ENCODE measurements around the gene HTR1D.
A peak's percentile ranks its signal among the peaks of the same experiment; 100 is the strongest.

HTR1D gene

DNA sequence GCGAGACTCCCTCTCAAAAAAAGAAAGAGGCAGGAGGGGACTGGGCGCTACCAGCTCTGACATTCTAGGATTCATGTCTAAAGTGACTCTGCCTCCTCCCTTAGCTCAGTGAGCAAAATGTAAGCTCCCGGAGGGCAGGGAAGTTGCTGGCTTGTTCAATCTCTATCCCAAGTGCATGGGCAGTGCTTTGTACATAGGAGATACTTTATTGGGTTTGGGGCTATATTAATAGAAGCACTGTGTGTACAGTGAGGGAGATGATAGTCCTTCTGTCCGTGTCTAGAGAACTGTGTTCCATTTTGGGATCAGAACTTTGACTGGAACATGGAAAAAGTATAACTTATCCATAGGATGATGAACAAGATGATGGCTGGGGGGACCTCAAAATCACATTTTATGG lies 31.9 kb downstream of the HTR1D start:
- no peak for DNase-seq

GRCh38 chr1:23184212-23184934 lies 32.9 kb downstream of the HTR1D start:
- DNase-seq, result peak in 22 of 56 donors; percentile 1 to 30 (median 6)

DNA sequence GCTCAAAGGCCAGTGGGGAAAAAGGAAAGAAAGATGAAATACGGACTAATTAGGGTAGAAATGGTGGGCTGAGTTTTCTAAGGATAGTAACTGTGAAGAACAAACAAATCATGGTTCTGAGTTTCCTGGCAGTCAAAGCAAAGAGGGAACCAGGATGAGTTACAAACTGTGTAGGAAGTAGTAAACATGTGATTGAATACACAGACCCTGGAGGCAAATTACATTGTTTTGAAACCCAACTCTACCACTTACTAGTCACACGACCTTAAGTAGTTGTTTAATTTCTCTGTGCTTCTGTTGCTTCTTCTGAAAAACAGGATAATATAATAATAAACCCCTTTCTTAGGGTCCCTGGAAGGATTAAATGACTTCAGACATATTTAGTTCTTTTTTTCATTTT lies 37.4 kb downstream of the HTR1D start:
- DNase-seq, result no peak

- DNase-seq, result no peak
Measured at GRCh38 chr1:23178950-23179349, 38.4 kb downstream of the HTR1D start.

GRCh38 chr1:23178414-23178813 lies 38.9 kb downstream of the HTR1D start:
- DNase-seq, result no peak

GRCh38 chr1:23177438-23178380 lies 39.6 kb downstream of the HTR1D start:
- peak in 49 of 56 donors; percentile 13 to 81 (median 54) for DNase-seq

DNA sequence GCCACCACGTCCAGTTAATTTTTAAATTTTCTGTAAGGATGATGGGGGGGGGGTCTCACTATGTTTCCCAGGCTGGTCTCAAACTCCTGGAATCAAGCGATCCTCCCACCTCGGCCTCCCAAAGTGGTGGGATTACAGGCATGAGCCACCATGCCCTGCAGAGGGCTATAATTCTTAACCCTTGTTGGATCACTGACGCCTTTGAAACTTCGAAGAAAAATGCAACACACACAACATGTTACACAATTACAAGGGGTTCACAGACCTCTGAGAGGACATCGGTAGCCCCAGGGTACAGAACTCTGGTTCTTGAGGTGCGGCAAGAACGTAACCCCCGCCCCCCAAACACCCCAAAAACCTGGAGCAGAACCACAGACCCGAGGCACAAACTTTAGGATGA lies 40.3 kb downstream of the HTR1D start:
- DNase-seq, result no peak

GRCh38 chr1:23174426-23175110 lies 42.7 kb downstream of the HTR1D start:
- no peak for DNase-seq

GRCh38 chr1:23171181-23171755 lies 46.0 kb downstream of the HTR1D start:
- DNase-seq, result no peak

DNA sequence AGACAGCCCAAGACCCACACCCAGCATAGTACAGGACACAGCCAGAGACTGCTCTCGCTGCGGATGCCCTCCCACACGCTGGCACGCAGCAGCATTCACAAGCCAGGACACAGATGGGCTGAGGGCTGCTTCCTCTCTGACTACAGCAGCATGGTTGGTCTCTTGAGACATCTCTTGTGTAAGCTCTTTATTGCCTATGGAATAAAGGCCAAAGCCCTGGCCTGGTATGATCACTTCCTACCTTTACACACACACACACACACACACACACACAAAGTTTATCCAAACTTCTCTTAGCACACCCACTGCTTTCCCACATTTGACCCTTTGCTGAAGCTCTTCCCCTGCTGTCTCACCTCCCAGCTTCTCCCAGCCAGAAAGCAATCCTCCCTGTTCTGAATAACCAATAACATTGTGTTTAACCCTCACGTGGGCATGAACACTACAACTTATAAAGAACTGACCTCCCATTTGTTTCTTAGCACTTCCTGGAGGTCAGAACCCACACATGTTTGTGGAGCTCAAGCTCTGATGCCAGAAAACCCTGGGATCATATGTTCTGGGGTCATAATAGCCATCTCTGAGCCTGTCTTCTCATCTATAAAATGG lies 47.5 kb downstream of the HTR1D start:
- DNase-seq, result peak in 37 of 56 donors; percentile 4 to 66 (median 27)

DNA sequence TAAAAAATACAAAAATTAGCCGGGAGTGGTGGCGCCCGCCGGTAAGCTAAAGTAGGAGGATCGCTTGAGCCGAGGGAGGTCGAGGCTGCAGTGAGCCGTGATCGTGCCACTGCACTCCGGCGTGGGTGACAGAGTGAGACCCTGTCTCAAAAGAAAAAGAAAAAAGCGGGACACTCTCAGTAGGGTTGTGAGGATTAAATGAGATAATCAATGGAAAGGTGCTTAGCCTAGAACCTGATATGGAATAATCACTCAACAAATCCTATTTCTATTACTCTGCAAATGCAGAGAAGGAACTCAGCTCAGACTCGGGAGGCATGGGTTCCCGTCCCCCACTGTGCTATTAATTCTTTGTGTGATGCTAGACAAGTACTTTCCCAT lies 48.1 kb downstream of the HTR1D start:
- DNase-seq, result peak in 1 of 56 donors; percentile 49

DNA sequence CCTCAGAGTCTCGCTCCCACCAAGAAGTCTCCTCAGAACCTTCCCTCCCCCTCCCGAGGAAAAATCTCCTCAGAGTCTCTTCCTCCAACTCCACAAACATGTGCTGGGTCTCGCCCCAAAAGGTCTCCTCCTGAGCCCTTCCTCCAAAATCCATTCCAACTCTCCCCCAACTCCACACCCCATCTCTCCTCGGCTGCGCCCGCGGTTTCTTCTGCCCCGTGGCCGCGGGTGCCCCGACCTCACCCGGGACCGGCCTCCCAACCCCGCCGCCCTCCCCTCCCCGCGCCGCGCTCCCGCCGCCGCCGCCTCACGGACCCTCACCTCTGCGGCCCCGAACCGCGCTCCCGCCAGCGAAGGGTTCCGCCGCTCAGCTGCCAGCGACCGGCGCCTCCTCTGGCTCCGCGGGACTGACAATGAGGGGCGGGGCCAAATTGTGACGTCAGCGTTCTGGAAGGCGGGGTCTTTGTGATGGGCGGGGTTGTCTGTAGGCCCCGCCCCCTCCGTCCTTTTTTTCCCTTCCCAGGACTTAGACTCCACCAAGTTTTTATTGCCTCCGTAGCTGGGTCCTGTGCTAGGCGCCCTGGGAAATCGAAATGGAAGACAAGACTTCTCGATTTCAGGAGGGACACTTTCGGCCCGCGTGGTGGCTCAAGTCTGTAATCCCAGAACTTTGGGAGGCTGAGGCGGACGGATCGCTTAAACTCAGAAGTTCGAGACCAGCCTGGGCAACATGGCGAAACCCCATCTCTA lies 48.7 kb downstream of the HTR1D start, which contains the start of gene LUZP1:
Gene LUZP1, minus strand, starts transcription at position 412 of the 750 bp plus-strand sequence.
- DNase-seq, result peak in 55 of 56 donors; percentile 34 to 96 (median 82)

DNA sequence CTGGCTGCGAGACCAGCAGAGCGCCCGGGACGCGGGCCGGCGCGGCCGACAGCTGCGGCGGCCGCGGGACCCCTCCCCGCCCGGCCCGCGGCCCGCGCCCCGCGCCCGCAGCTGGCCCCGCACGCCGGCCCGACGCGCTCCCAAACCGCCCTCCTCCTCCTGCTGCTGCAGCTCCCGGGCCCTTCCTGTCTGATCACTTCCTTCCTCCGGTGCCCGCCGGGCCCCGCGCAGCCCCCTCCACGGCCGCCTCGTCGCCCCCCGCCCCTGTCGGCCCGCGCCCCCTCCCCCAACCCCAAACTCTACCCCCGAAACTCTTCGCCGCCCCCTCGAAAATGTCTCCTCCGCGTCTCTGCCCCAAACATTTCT lies 49.2 kb downstream of the HTR1D start:
- DNase-seq, result peak in 12 of 56 donors; percentile 16 to 44 (median 26)

GRCh38 chr1:23167353-23168078 lies 49.8 kb downstream of the HTR1D start:
- DNase-seq, result peak in 25 of 56 donors; percentile 11 to 49 (median 29)

- no peak for DNase-seq
Measured at GRCh38 chr1:23166854-23167253, 50.4 kb downstream of the HTR1D start.

DNA sequence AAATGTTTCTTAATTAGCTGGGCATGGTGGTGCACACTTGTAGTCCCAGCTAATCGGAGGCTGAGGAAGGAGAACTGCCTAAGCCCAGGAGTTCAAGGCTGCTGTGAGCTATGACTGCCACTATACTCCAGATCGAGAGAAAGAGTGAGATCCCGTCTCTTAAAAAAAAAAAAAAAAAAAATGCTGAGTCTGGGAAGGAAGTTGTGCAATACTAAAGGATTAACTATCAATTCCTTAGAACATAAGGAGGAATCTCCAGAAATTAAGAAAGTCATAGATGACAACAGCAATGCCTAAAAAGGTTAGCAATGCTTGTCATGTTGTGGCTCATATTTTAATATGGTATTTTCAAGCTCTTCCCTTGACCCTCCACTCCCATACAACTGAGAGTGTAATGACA lies 53.9 kb downstream of the HTR1D start:
- DNase-seq, result no peak

GRCh38 chr1:23159963-23160877 lies 57.1 kb downstream of the HTR1D start:
- DNase-seq, result no peak

DNA sequence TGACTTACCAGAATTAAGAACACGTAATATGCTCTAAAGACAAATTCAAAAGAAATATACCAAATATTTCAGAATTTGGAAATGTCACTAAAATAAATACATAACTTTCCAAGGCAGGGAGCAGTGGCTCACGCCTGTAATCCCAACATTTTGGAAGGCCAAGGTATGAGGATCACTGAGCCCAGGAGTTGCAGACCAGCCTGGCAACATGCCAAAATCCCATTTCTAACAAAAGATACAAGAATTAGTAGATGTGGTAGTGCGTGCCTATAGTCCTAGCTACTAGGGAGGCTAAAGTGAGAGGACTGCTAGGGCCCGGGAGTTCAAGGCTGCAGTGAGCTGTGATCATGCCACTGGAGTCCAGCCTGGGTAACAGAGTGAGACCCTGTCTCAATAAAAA lies 60.4 kb downstream of the HTR1D start:
- no peak for DNase-seq
